Measurements from ENCODE around the gene BMP15.

- TF ChIP-seq ZFX (IDR thresholded peaks at IDR 0.05) (no peak), CTCF (conservative IDR thresholded peaks at IDR 0.05) (no peak)
These were observed 21.7 kb upstream of the BMP15 start for GRCh38 chrX:50888884-50889283.

Data from C4-2B (cell line).